ENCODE results near the gene ATP2A1. TPM values are rescaled to one million over a fixed set of nuclear protein-coding genes. Genes with fewer than 3 reads are reported as not detected.
"Not testable (repeated sequence)": the region's sequence is repeated elsewhere in the genome, so short reads cannot be mapped to it uniquely, and the experiment has no call there.

The ATP2A1 gene
- total RNA-seq, 1 experiment from 2014 or later: 10.3 TPM

DNA sequence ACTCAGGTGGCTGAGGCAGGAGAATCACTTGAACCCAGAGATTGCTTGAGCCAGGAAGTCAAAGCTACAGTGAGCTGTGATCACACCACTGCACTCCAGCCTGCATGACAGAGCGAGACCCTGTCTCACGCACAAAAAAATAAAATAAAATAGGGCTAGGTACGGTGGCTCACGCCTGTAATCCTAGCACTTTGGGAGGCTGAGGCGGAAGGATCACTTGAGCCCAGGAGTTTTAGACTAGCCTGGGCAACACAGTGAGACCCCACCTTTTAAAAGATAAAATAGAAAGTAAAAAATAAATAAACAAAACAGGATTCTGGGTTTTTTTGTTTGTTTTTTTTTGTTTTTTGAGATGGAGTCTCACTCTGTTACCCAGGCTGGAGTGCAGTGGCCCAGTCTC is 12.1 kb downstream of the ATP2A1 start:
- RAD21 ChIA-PET (ENCODE audit: low non-redundant PET in 1 of 2, low total read pairs in 2 of 2, uncharacterized antibody in 2 of 2, unreplicated experiment in 2 of 2); intact Hi-C loops (cut with micrococcal nuclease); H3K9me3 ChIP-seq (ENCODE audit: control insufficient read depth in 1 of 2, insufficient read depth in 1 of 2, low read depth in 1 of 2, low read length in 2 of 2); H3K79me2 ChIP-seq (ENCODE audit: insufficient read depth, low read length); H3K4me2 ChIP-seq (ENCODE audit: low read length); H3K27me3 ChIP-seq (ENCODE audit: insufficient read depth, low read length); H3K27ac ChIP-seq (ENCODE audit: low read depth, low read length); POLR2A ChIA-PET; H3K4me1 ChIP-seq (ENCODE audit: control insufficient read depth in 1 of 2, insufficient read depth in 2 of 2, low read length in 2 of 2); H3K4me3 ChIP-seq (replicated peaks in 1 of 2; ENCODE audit: low read depth in 1 of 2, low read length in 2 of 2); H2AFZ ChIP-seq (ENCODE audit: low read depth, low read length, poor library complexity, severe bottlenecking); H3K9me2 ChIP-seq (ENCODE audit: insufficient read depth); CTCF ChIA-PET; BruUV-seq (replicated peaks); H3K9ac ChIP-seq (ENCODE audit: low read length); H4K20me1 ChIP-seq (ENCODE audit: insufficient read depth); H3K36me3 ChIP-seq (ENCODE audit: control insufficient read depth in 1 of 2, insufficient read depth in 2 of 2, low read length in 2 of 2); ATAC-seq; DNase-seq (ENCODE audit: low read depth, low spot score): not testable (repeated sequence)

DNA sequence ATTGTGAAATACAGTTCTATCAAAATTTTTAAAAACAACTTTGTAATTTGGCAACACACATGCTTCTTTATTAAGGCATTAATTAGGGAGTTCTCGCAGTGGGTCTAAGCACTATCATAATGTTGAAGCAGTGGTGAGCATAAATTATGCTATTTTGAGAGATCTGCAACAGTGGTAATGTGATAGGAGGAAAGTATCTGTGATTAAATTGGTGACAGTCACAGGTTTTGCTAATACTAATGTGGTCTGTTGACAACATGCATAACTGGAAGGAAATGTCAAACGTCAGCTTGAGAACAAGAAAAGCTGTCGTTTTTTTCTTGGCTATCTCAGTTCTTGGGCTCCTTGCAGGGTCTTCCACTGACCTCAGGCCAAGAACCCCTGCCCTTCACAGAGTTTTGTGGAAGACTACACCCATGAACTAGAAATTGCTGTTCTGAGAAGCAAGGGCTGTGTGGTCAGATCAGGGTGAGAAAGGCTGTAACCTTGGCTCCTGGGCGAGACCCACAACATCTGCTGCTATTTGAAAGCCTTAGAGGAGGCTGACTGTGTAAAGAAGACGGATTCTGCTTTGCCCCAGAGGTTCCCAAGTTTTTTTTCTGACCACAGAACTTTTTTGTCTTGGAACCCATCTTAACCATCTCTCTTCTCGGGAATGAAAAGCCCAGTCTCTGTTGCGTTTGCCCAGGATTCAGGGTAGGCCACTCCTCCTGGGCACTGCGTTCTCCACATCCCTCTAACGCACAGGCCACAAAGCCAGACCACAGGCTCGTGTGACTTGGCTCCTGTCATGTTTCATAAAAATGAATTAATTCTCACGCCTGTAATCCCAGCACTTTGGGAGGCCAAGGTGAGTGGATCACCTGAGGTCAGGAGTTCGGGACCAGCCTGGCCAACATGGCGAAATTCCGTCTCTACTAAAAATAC is 13.9 kb downstream of the ATP2A1 start:
- H3K9ac ChIP-seq (ENCODE audit: low read length): no peak overlapping the region
- no peaks in the 10 kb centered on the region for H3K9me2 ChIP-seq (ENCODE audit: insufficient read depth)
- TF ChIP-seq CEBPB (IDR thresholded peaks at IDR 0.05; ENCODE audit: low read depth) (no peak), POLR2A (IDR thresholded peaks at IDR 0.05; ENCODE audit: borderline replicate concordance, extremely low read depth, insufficient read depth, insufficient read length) (no peak), SRF (IDR thresholded peaks at IDR 0.05; ENCODE audit: low read depth) (no peak), YY1 (IDR thresholded peaks at IDR 0.05; ENCODE audit: extremely low read depth, insufficient replicate concordance, low read depth, low read length) (no peak), ELF1 (IDR thresholded peaks at IDR 0.05; ENCODE audit: borderline replicate concordance, low read depth) (no peak), JUND (IDR thresholded peaks at IDR 0.05) (no peak), EZH2phosphoT487 (IDR thresholded peaks at IDR 0.05; ENCODE audit: borderline replicate concordance) (no peak), SIN3A (IDR thresholded peaks at IDR 0.05; ENCODE audit: low read depth) (no peak), POLR2AphosphoS5 (IDR thresholded peaks at IDR 0.05; ENCODE audit: low read depth, low read length) (no peak)
- TF ChIP-seq, protein P1, sequence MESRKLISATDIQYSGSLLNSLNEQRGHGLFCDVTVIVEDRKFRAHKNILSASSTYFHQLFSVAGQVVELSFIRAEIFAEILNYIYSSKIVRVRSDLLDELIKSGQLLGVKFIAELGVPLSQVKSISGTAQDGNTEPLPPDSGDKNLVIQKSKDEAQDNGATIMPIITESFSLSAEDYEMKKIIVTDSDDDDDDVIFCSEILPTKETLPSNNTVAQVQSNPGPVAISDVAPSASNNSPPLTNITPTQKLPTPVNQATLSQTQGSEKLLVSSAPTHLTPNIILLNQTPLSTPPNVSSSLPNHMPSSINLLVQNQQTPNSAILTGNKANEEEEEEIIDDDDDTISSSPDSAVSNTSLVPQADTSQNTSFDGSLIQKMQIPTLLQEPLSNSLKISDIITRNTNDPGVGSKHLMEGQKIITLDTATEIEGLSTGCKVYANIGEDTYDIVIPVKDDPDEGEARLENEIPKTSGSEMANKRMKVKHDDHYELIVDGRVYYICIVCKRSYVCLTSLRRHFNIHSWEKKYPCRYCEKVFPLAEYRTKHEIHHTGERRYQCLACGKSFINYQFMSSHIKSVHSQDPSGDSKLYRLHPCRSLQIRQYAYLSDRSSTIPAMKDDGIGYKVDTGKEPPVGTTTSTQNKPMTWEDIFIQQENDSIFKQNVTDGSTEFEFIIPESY (IDR thresholded peaks at IDR 0.05; ENCODE audit: extremely low read depth, insufficient replicate concordance, low read length): no peak
- ChIA-PET POLR2A (no interaction called here), RAD21 (ENCODE audit: low non-redundant PET in 1 of 2, low total read pairs in 2 of 2, uncharacterized antibody in 2 of 2, unreplicated experiment in 2 of 2) (no interaction called here), CTCF (no interaction called here)
- no peak overlapping the region for H2AFZ ChIP-seq (ENCODE audit: low read depth, low read length, poor library complexity, severe bottlenecking)
- no peaks in the 10 kb centered on the region for H3K9me3 ChIP-seq (ENCODE audit: control insufficient read depth in 1 of 2, insufficient read depth in 1 of 2, low read depth in 1 of 2, low read length in 2 of 2)
- no peaks in the 10 kb centered on the region; a peak in 1 of 4 replicates for H3K36me3 ChIP-seq (ENCODE audit: control insufficient read depth in 1 of 2, insufficient read depth in 2 of 2, low read length in 2 of 2)
- BruUV-seq (replicated peaks): no TSS peak
- DNase-seq (ENCODE audit: low read depth, low spot score) (no peak), ATAC-seq (no peak)
- H3K27me3 ChIP-seq (ENCODE audit: insufficient read depth, low read length): no peaks in the 10 kb centered on the region
- intact Hi-C loops (cut with micrococcal nuclease): no loop called here
- no peaks in the 10 kb centered on the region for H4K20me1 ChIP-seq (ENCODE audit: insufficient read depth)
- H3K79me2 ChIP-seq (ENCODE audit: insufficient read depth, low read length): no peaks in the 10 kb centered on the region
- H3K4me3 ChIP-seq (replicated peaks in 1 of 2; ENCODE audit: low read depth in 1 of 2, low read length in 2 of 2): no peak overlapping the region
- H3K27ac ChIP-seq (ENCODE audit: low read depth, low read length): no peak overlapping the region
- no peak overlapping the region for H3K4me2 ChIP-seq (ENCODE audit: low read length)
- H3K4me1 ChIP-seq (ENCODE audit: control insufficient read depth in 1 of 2, insufficient read depth in 2 of 2, low read length in 2 of 2): peaks cover 0 to 3% of the 10 kb centered on the region in 2 experiments; a peak in 2 of 4 replicates

Measured in HCT116 (cell line).